Hindlimb muscle (tissue), 1 donor: ENCODE measurements around the gene PDE1C. TPM values are rescaled to one million over a fixed set of nuclear protein-coding genes. Genes with fewer than 3 reads are reported as not detected.
"Not testable (repeated sequence)": the region's sequence is repeated elsewhere in the genome, so short reads cannot be mapped to it uniquely, and the experiment has no call there.

ENCODE experiments used
- DNase-seq: peaks from one replicate; pipeline ENCODE4 v3.0.0-alpha.2; 2013
- polyA plus RNA-seq: library from polyadenylated mRNA; unstranded; fragments of 120-200 nt; gene quantifications from one replicate; pipeline ENCODE4 v1.2.1, GENCODE V29; 2013; ENCODE audit not compliant: insufficient read length

The PDE1C gene
- polyA plus RNA-seq, 1 donor = 2.1 TPM

DNA sequence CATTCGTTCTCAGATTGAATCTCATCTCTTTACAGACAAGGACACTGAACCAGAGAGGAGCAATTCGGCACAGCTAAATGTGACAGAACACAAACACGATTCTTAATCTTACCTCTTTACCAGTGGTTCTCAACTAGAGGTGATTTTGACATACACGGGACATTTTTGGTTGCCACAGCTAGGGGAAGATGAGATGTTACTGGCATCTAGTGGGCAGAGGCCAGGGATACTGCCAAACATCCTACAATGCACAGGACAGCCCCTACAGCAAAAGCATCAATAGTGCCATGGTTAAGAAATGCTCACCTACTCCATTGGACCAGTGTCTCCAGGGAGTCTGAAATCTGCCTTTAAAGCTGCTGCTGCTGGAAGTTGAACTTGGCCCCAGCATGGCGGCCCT lies 27.3 kb downstream of the PDE1C start:
- DNase-seq = no peak

DNA sequence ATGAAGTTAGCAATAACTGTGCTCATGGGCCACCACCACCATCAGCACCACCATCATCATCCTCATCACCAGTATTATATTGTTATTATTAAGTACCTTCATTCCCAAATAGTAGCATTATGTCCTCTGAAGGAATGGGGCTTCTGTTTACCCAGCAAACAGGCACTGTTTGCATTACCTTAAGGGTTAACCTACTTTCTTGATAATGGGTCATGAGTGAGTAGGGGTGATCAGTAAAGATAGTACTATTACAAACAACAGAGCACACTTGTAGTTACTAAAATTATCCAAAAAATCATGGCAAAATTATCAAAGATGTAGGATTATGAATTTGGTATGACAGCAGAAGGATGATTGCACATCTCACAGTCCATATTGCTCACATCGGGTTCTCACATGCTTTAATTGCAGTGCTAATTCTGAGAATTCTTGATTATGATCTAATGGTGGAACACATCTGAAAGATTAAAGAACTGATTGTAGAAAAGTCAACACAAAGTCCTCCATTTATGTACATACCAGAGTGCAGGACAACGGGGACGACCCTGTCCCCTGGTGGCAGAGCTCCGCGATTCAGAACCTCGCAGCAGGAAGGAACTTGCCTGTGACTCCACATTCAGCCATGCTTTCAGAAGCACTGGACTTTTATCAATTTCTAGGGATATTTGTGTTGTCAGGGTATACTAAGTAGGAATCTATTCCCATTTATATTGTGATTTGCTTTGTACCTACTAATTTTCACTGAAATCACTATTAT lies 31.0 kb downstream of the PDE1C start:
- DNase-seq = no peak

DNA sequence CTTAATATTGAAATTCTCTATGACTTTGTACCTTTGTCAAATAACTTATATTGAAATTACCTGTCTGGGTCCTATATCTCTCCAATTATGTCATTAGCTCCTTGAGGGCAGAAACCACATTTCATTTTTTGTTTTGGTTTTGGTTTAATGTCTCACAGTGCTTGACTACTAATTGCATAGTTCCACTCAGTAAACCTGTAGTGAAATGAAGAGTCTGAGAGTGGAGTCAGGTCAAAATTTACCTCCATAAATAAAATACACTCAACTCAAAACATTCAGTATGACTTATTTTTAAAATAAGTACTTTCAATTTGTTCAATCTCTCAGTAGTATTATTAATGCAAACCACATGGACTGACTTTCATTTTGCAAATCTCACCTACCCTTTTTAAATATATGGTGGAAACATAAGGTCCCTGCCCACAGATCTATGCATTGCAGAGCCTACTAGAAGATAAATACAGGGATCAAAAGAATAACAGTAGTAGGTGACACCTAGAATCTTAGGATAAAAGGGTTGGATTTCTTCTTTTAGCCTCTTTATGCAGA lies 32.5 kb downstream of the PDE1C start:
- no peak for DNase-seq

DNA sequence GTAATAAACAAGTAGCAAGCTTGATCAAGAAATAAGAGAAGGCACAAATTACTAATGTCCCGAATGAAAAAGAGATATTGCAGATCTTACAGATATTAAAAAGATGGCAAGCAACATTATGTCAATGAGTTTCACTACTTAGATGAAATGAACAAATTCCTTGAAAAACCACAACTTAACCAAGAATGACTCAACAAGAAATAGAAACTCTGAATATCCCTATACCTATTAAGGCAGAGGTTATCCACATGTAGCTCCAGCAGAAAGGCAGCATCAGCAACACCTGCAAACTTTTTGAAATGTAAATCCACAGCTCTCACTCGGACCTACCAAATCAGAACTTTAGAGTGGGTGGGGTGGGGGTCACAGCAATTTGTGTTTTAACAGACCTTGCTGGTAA lies 33.6 kb downstream of the PDE1C start:
- DNase-seq = no peak

DNA sequence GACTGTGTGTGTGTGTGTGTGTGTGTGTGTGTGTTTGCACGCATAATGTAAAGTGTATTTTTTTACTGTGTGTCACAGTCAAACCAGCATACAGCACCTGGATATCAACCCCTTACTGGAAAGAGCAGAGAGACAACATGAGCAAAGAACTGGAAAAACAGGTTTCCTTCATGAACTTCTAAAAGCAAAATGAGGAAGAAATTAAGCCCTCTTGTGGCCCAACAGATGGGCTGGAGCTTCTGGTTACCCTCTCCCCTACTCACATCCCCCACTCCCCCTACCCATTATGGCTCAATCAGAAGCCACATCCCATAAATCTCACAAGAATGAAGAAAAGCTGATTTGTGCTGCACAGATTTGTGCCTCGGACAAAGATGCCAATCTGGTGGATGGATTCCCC lies 36.2 kb downstream of the PDE1C start:
- no peak for DNase-seq

DNA sequence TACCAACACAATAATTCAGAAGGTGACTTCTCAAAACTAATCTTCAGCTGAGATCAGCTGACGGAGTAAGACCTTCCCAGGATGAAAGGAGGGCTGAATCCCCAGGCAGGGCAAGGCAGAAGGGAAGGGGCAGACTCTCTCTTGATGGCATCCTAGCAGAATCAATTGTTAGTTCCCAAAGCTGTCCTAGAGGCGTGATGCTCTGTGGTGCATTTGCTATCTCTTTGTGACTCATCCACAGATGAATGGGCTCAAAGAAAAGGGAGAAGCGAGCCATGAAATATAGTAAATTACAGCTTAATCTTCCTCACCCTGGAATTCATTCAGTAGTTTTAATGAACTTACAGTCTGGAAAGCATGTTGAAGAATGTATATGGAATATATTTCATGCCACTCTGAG lies 37.2 kb downstream of the PDE1C start:
- no peak for DNase-seq

DNA sequence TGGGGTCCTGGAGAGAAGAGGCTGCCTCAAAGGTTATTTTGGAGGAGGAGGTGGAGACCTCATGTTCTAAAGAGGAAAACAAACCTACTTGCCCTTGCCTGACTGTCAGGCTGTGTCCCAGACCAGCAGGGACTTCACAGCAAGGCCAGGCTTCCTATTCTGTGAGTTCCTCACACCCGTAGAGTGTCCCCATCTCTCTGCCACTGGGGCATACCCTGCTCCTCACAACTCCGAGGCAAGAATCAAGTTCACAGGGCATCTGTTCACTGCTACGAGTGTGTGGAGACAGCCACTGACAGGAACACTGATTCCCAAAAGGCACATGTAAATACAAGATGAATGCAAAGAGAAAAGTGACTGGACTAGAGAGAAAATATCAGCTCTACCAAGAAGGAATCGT lies 38.0 kb downstream of the PDE1C start:
- DNase-seq = no peak

DNA sequence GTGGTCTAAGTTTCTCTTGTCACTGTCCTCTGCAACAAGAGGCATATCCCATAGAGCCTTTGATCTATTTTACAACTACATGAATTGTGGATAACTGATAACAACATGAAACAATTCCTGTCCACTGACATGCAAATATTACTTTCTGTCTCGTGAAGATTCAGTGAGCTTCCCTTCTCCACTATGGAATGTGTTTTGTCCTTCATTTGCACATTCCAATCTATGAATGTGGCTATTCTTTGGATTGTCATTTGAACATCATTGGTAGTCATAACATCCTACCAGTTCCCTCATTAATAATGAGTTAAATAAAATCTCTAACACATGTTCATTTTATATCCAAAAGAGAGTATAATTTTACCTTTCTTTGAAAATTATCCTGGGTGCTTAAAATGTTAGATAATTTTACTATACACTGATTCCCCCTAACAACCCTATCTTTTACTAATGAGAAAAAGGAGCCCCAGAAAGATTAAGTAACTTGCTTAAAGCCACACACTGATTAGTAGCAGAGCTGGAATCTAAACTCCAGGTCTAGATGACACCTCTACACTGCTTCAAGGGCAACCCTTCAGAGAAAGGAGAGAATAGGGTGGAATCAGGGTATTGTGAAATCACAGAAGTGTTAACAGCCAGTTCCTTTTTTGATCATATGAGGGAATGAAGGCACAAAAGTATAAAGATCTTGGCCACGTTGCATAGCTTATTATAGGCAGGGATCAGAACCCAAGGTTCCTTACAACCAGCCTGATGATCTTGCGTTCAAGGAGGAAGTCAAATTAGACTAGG lies 39.1 kb downstream of the PDE1C start:
- no peak for DNase-seq

DNA sequence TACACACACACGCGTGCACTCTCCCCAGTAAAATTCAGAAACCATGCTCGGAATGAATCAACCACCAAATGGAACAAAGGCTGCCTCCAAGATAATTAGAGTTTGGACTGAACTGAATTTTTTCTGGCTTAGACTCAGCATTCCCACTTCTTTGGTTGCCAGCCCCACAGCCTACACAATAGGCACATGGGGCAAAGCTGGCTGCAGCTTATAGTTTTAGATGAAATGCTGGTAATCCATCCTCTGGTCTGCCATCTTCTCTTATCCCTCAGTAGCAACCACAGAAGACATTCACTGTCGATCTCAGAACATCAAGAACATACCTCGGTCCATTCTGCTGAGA lies 44.2 kb downstream of the PDE1C start:
- DNase-seq = no peak

DNA sequence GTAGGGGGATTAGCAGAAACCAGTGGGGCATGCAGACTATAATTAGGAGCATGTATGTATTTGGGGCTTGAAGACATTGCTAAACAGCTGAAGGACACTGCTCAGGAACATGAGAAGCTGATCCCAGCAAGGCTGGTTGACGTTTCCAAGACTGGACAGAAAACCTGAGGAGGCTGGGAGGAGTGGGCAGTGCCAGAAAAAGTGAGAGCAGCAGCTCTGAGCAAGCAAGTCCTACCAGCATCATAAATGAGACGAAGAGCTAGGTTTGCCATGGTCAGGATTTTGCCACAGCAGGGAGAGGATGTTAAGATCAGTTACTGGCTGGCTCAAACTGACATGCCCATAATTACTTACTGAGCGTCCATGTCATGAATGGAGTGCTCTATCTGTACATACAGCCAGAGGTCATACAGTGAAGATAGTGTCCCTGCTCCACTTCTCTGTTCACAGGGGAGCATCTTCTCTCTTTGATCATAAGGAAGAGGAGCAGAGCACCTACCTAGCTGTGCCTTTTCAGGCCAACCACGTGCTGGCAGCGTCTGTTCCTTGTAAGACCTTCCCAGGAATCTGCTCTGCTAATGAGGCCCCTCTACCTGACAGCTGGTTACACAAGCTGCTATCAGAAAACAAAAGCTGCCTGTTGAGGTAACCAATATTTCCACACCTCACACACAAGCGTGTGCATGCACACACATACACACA lies 44.7 kb downstream of the PDE1C start:
- DNase-seq = no peak

DNA sequence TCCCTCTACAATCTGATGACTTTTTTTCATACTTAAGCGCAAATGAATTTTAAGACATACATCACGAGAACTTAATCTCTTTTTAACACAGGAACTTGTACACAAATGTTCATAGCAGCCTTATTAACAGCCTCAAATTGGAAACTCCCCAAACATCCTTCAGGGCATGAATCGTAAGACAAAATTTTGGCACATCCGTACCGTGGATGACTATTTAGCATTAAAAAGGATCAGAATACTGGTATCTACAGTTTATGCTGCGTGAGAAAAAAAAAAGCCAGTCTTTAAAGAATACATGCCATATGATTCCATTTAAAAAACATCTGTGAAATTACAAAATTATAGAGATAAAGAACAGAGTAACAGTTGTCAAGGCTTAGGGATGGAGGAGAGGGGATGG lies 46.8 kb downstream of the PDE1C start:
- DNase-seq = no peak

DNA sequence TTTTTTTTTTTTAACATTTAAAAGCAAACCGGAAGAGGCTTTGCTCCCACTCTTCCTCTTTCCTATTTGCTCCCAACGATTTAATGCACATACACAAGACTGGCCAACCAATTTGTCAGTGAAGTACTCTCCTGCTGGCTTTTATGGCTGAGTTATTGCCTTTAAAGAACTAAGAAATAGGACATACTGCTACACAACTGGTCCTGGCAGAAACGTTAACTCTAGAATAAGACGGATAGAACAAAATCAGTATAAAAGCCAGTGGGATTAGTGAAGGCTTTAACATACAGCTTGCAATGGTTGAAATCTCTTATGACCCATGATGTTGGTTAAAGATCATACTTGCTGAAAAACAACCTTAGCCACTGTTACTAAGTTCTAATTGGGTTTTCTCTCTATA lies 47.2 kb downstream of the PDE1C start:
- no peak for DNase-seq

DNA sequence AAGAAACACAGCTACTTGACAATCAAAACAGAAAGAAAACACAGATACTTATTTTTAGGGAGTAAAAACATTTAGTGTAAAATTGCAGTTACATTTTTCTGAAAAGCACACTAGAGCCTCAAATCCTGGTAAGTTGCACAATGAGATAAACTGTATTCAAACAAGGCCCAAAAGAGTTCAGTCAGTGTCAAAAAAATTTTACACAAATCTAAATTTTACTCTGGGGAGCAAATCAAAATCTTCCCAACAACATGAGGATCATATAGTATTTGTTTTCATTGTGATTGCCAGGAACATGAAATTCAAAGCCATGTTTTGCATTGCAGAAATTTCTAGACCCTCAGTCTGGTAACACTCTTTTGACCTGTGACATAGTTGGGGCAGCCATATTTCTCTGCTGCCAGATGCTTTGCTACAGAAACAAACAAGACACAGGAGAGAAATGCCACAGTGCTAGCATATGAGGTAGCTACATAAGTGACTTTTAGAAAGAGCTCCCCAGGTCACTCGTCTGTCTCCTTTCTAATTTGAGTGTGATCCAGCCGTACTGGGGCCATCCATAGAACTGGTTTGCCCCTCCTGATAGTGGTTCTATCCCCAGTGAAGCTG lies 49.6 kb downstream of the PDE1C start:
- DNase-seq = no peak

DNA sequence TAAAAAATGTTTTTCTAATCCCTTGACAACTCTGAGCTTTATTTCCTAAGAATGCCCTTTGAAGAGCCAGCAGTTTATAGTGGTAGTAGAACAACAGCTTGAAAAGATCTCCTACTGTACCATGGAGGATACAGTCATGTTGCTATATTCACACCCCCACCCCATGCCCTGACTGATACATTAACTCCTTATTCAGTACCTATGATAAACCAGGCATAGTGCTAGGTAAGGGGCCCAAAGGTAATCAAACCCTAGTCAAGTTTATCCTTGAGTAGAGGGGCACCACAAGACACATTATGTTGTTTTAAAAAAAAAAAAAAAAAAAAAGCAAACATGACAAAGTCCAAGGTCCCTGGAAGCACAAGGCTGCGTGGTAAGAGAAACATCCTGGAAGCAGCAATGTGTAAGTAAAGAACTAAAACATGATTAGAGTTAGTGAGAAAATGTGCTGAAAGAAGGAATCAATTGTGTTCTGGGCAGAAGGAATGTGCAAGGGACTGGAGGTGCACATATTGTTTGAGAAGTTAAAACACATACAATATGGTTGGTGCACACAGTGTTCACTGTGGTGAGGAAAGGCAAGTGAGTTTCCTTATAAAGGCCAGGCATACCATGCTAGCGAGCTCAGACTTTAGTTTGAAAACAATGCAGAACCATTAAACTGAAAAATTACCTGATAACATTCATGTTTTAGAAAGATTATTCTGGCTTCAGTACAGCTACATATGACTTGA lies 51.2 kb downstream of the PDE1C start:
- no peak for DNase-seq

DNA sequence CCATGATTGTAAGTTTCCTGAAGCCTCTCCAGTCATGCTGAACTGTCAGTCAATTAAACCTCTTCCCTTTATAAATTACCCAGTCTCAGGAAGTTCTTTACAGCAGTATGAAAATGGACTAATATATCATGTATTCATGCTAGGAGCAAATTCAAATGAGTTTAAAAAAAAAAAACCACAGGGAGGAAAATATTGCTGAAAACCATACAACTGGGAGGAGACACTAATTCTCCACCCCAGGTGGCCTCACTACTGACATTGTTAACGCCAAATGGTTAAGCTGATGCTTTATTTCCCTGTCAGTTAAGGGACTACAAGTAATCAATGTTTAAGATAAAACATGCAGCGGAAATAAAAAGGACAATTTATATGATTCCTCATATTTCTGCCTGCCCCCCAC lies 55.1 kb downstream of the PDE1C start:
- no peak for DNase-seq

DNA sequence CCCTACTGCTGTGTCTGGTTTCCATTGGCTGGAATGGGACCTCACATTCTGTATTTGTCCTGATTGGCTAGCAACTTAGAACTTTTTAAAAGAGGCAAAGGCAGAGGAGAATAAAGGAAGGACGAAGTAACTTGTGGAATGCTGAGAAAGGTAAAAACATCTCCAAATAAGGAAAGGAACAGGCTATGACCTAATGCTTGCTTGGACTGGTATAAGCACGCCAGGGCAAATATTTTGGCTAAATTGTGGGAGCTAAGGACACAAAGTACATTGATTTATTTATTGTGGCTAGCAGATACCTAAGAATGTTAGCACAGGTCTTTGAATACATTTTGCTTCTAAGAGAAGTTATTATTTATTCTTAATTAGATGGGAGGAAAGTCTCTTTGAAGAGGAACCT lies 56.7 kb downstream of the PDE1C start:
- DNase-seq = not testable (repeated sequence)

DNA sequence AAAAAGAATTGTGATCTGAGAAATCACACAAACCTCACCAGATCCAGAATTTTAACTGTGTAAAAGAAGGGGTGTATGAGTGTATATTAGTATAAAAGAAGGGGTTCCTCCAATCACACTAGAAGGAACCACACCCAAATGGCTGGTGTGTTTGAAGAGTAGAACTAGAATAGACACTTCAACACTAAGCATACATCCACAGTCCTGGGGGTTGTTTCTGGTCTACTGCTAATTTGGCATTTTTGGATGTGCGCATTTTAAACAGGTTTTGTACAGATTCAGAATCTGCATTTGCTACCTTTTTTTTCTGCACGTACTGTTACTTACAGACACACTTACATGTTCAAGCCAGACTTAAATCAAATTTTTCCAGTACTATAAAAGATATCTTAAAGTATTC lies 64.6 kb downstream of the PDE1C start:
- DNase-seq = no peak

DNA sequence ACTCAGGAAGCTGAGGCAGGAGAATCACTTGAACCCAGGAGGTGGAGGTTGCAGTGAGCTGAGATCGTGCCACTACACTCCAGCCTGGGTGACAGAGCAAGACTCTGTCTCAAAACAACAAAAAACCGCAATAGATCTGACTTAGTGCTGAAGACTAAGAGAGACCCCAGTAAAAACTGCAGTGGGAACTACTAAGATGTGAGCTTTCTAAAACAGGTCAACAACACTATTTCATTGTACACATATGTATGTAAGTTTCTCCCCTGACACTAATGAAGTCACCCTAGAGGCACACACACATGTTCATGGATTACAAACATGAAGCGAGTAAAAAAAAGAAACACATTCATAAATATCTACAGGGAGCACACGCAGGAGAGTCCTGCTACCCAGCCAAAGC lies 68.3 kb downstream of the PDE1C start:
- DNase-seq = no peak

DNA sequence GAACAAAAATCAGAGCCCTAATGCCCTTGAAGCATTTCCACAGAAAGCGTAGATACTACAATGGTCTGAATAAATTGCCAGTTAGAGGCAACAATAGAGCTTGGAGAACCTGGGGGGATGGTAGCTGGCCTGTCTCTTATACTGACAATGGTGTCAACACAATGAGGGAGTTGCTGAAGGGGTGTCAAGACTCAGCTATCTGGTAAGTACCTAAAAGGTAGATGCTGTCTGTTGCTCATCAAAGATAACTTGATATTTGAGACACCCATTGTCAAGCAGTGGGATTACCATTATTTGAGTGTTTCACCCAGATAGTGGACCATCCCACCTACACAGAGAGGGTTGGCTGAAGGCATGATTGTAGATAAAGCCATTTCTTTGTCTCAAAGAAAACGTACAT lies 72.8 kb downstream of the PDE1C start:
- no peak for DNase-seq

DNA sequence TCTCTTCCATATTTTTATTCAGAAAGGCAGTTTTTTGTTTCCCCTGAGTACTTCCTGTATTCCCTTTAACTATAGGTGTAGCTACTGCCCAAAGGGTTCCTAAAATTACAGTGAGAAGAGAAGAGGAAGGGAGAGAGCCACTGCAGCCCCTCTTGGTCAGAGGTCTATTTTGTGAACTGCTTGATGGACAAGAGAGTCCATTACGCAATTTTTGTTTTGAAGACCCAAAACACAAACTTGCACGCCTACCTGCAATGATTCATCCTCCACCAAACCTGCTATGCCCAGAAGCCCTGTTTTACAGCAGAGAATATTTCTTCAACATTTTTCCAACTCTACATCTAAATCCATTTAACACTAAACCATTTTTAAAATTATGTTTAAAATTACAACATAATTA lies 75.1 kb downstream of the PDE1C start:
- DNase-seq = no peak

DNA sequence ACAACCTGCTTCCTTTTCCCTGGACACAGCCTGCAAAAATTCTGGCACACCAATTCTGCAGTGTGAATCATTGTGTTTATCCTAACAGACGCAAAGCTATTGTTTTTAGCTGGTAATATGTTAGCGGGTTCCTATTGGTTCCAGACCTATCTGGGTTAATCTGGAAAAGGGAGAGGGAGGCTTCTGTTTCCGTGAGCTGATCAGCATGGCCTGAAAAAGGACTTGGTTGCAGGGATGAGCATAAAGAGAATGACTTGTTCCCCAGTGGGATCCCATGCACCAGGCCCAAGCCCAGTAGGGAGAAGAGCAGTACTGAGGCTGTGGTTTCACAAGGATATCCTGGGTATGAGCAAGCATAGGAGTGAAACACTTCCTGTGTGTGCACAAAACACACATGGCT lies 78.4 kb downstream of the PDE1C start:
- DNase-seq = no peak

DNA sequence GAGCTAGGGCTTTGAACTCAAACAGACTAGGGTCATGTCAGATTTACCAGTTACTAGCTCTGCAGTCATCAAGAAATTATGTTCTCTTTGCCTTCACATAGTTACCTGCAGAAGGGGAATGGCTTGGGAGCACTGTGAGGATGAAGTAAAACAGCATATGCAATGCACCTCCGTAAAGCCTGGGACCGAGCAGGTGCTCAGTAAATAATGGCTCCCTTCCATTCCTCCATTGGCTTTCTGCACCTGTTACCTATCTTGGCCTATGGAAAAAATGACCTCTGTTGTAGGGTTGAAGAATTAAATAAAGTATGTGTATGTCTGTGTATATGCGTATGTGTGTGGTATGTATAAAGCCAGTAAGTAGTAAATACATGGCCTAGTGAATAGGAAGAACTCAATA lies 78.8 kb downstream of the PDE1C start:
- no peak for DNase-seq
